H1 (cell line): ENCODE measurements around the gene DENND1A. TPM values are rescaled to one million over a fixed set of nuclear protein-coding genes. Genes with fewer than 3 reads are reported as not detected.

Experiments used
- CTCF ChIA-PET: fragments of 300-600 bp; sonication (Branson Sonifier 250); formaldehyde crosslinking; loops from one replicate; lab custom pipeline; 2021; ENCODE audit not compliant: partially characterized antibody; lab: Charles Lee
- POLR2A ChIA-PET: fragments of 300-600 bp; sonication (Branson Sonifier 250); formaldehyde crosslinking; loops from one replicate; lab custom pipeline; 2021; ENCODE audit warnings: inconsistent platforms; ENCODE audit not compliant: partially characterized antibody; lab: Charles Lee
- DNase-seq, 2 experiments: peaks; one replicate each; pipeline versions ENCODE4 v3.0.0 to v3.0.0-alpha.2; 2010 to 2022; ENCODE audit warnings: low spot score in 2 of 2, low read depth in 1 of 2, mixed read lengths in 1 of 2
- FAIRE-seq: peaks from 2 replicates; lab custom pipeline; 2011; peaks lifted over from hg19 to GRCh38; lab: Jason Lieb, UNC
- H2AFZ ChIP-seq: 2 replicates; pipeline ENCODE4 v1.8.1; 2012; ENCODE audit warnings: low read length, inconsistent platforms
- H2AK5ac ChIP-seq: 2 replicates; pipeline ENCODE4 v1.6.1; 2013; ENCODE audit warnings: low read depth, low read length
- H2BK120ac ChIP-seq: replicated peaks from 2 replicates; pipeline ENCODE3; 2013; ENCODE audit warnings: low read depth, low read length, inconsistent platforms
- H2BK12ac ChIP-seq: 2 replicates; pipeline ENCODE4 v1.6.1; 2013; ENCODE audit warnings: low read depth, low read length
- H2BK15ac ChIP-seq: 2 replicates; pipeline ENCODE4 v1.6.1; 2013; ENCODE audit warnings: low read length
- H2BK20ac ChIP-seq: 2 replicates; pipeline ENCODE4 v1.6.1; 2013; ENCODE audit warnings: low read length
- H2BK5ac ChIP-seq: 2 replicates; pipeline ENCODE4 v1.6.1; 2013; ENCODE audit warnings: low read depth, low read length
- H3K14ac ChIP-seq: 2 replicates; pipeline ENCODE4 v1.6.1; 2013; ENCODE audit warnings: inconsistent platforms; ENCODE audit not compliant: insufficient read length
- H3K18ac ChIP-seq: 2 replicates; pipeline ENCODE4 v1.6.1; 2013; ENCODE audit warnings: low read length; ENCODE audit errors: extremely low read depth
- H3K23ac ChIP-seq: 2 replicates; pipeline ENCODE4 v1.6.1; 2013; ENCODE audit warnings: inconsistent platforms; ENCODE audit not compliant: insufficient read length
- H3K23me2 ChIP-seq: 2 replicates; pipeline ENCODE4 v1.6.1; 2013; ENCODE audit warnings: low read depth, low read length
- H3K27ac ChIP-seq: 2 replicates; pipeline ENCODE4 v1.6.1; 2011; ENCODE audit warnings: low read depth, low read length, inconsistent platforms
- H3K27me3 ChIP-seq, 4 experiments: replicated peaks in 1 of 4; 1 replicate in 1 of 4; 2 replicates in 3 of 4; pipeline versions ENCODE4 v1.6.1 to v1.8.1; 2011 to 2013; ENCODE audit warnings: low read length in 3 of 4, mild to moderate bottlenecking in 3 of 4, inconsistent platforms in 2 of 4, mixed read lengths in 2 of 4, moderate library complexity in 1 of 4; ENCODE audit not compliant: control insufficient read depth in 3 of 4, insufficient read depth in 3 of 4; ENCODE audit errors: extremely low read depth in 1 of 4
- H3K36me3 ChIP-seq, 4 experiments: 2 replicates each; pipeline versions ENCODE4 v1.6.1 to v1.8.1; 2011 to 2013; ENCODE audit warnings: mild to moderate bottlenecking in 4 of 4, low read length in 3 of 4, moderate library complexity in 2 of 4, control low read depth in 1 of 4, inconsistent platforms in 1 of 4; ENCODE audit not compliant: insufficient read depth in 4 of 4, control insufficient read depth in 2 of 4
- H3K4ac ChIP-seq: replicated peaks from 2 replicates; pipeline ENCODE3; 2013; ENCODE audit warnings: low read length, low read depth, mixed read lengths, inconsistent platforms; ENCODE audit not compliant: insufficient read length
- H3K4me1 ChIP-seq, 4 experiments: replicated peaks in 1 of 4; 1 replicate in 1 of 4; 2 replicates in 3 of 4; pipeline versions ENCODE4 v1.6.1 to v1.8.1; 2011 to 2013; ENCODE audit warnings: low read length in 3 of 4, inconsistent platforms in 2 of 4, mixed read lengths in 1 of 4; ENCODE audit not compliant: insufficient read depth in 4 of 4, control insufficient read depth in 3 of 4
- H3K4me2 ChIP-seq, 2 experiments: 2 replicates each; pipeline versions ENCODE4 v1.6.1 to v1.8.1; 2011 to 2013; ENCODE audit warnings: low read depth in 2 of 2, low read length in 2 of 2, control low read depth in 1 of 2, inconsistent platforms in 1 of 2, mild to moderate bottlenecking in 1 of 2; ENCODE audit not compliant: insufficient read depth in 1 of 2
- H3K4me3 ChIP-seq, 4 experiments: fragments of 200-600, 300-600 bp in 1 of 4; sonication (generic), shearing (Covaris generic), sonication (Bioruptor Twin) in 1 of 4; 2 replicates each; pipeline versions ENCODE4 v1.5.1 to v1.8.1; 2011 to 2016; ENCODE audit warnings: low read length in 4 of 4, low read depth in 3 of 4, control low read depth in 2 of 4, inconsistent platforms in 2 of 4, mild to moderate bottlenecking in 2 of 4, mixed read lengths in 1 of 4, moderate library complexity in 1 of 4; ENCODE audit not compliant: insufficient read depth in 2 of 4; ENCODE audit errors: extremely low read depth in 1 of 4
- H3K56ac ChIP-seq: replicated peaks from 2 replicates; pipeline ENCODE3; 2013; ENCODE audit warnings: low read depth, mild to moderate bottlenecking, mixed read lengths, low read length, inconsistent platforms; ENCODE audit not compliant: insufficient read length
- H3K79me1 ChIP-seq: 2 replicates; pipeline ENCODE4 v1.6.1; 2013; ENCODE audit warnings: low read depth, low read length, control low read depth
- H3K79me2 ChIP-seq, 2 experiments: 2 replicates each; pipeline versions ENCODE4 v1.6.1 to v1.8.1; 2012 to 2013; ENCODE audit warnings: low read length in 2 of 2, mild to moderate bottlenecking in 2 of 2, inconsistent platforms in 1 of 2; ENCODE audit not compliant: insufficient read depth in 2 of 2, control insufficient read depth in 1 of 2
- H3K9ac ChIP-seq, 4 experiments: replicated peaks in 1 of 4; 1 replicate in 1 of 4; 2 replicates in 3 of 4; pipeline versions ENCODE4 v1.6.1 to v1.8.1; 2011 to 2013; ENCODE audit warnings: low read depth in 3 of 4, low read length in 3 of 4, control low read depth in 2 of 4, mild to moderate bottlenecking in 2 of 4, moderate library complexity in 2 of 4, inconsistent platforms in 1 of 4; ENCODE audit errors: extremely low read depth in 1 of 4
- H3K9me3 ChIP-seq, 2 experiments: 2 replicates each; pipeline versions ENCODE4 v1.6.1 to v1.8.1; 2012 to 2013; ENCODE audit warnings: mild to moderate bottlenecking in 2 of 2, moderate library complexity in 2 of 2, control low read depth in 1 of 2, inconsistent platforms in 1 of 2, low read depth in 1 of 2, low read length in 1 of 2, mixed read lengths in 1 of 2; ENCODE audit not compliant: insufficient read depth in 2 of 2
- H4K20me1 ChIP-seq, 2 experiments: replicated peaks in 1 of 2; 2 replicates each; pipeline versions ENCODE3 to v1.8.1; 2011 to 2013; ENCODE audit warnings: inconsistent platforms in 2 of 2, low read length in 2 of 2, mild to moderate bottlenecking in 1 of 2; ENCODE audit not compliant: insufficient read depth in 2 of 2, control insufficient read depth in 1 of 2
- H4K5ac ChIP-seq: 2 replicates; pipeline ENCODE4 v1.6.1; 2013; ENCODE audit warnings: low read length, low read depth, mixed read lengths, inconsistent platforms; ENCODE audit not compliant: insufficient read length
- H4K8ac ChIP-seq: 2 replicates; pipeline ENCODE4 v1.8.0; 2013; ENCODE audit warnings: mild to moderate bottlenecking, moderate library complexity, low read length, inconsistent platforms; ENCODE audit not compliant: insufficient read depth; ENCODE audit errors: extremely low read depth
- H4K91ac ChIP-seq: replicated peaks from 2 replicates; pipeline ENCODE3; 2013; ENCODE audit warnings: low read length, mixed read lengths, inconsistent platforms; ENCODE audit not compliant: insufficient read length
- CREB1 ChIP-seq: IDR thresholded peaks from 2 replicates; pipeline ENCODE4 v1.6.1; 2012; ENCODE audit warnings: inconsistent platforms
- WGBS, 2 experiments: shearing (Covaris generic) in 1 of 2; methylation state at CpG; one replicate each; pipeline versions ENCODE4 v1.1.6 to v1.1.7; 2013 to 2015; ENCODE audit warnings: low lambda C conversion rate in 2 of 2, mixed read lengths in 2 of 2, inconsistent platforms in 1 of 2, low coverage in 1 of 2, missing lambda C conversion rate in 1 of 2; ENCODE audit not compliant: insufficient replicate concordance in 2 of 2, insufficient coverage in 1 of 2, insufficient read length in 1 of 2; ENCODE audit errors: extremely low coverage in 1 of 2, missing lambda C conversion rate in 1 of 2; 5-methylcytosine and 5-hydroxymethylcytosine counted together
- polyA plus RNA-seq, 7 experiments: library from polyadenylated mRNA; depleted of rRNA in 3 of 7; stranded (reverse) in 5 of 7; unstranded in 2 of 7; fragments of >200 nt in 5 of 7; fragments of 200-250 nt in 2 of 7; gene quantifications; 1 replicate in 5 of 7; 2 replicates in 1 of 7; 4 replicates in 1 of 7; pipeline versions ENCODE4 v1.2.1 to v1.2.3, GENCODE V29; 2011 to 2013; ENCODE audit warnings: missing spikeins in 2 of 7, mixed read lengths in 2 of 7
- total RNA-seq: library from RNA; stranded (reverse); fragmentation: NEBNext Ultra II Directional; extraction: Animal tissue kit (Norgen Biotek cat#: 25700); gene quantifications from 2 replicates; pipeline ENCODE4 v1.2.1, GENCODE V29; 2021
- TF ChIP-seq, protein P1 (sequence below): IDR thresholded peaks from 2 replicates; pipeline ENCODE4 v1.6.1; 2012; ENCODE audit warnings: low read length, inconsistent platforms

DENND1A gene
- total and polyA plus RNA-seq, 2 of the 8 experiments (the other 6 are each of a cell fraction or from before 2014, with no cell fraction given), result 24.1 to 26.4 TPM

DNA sequence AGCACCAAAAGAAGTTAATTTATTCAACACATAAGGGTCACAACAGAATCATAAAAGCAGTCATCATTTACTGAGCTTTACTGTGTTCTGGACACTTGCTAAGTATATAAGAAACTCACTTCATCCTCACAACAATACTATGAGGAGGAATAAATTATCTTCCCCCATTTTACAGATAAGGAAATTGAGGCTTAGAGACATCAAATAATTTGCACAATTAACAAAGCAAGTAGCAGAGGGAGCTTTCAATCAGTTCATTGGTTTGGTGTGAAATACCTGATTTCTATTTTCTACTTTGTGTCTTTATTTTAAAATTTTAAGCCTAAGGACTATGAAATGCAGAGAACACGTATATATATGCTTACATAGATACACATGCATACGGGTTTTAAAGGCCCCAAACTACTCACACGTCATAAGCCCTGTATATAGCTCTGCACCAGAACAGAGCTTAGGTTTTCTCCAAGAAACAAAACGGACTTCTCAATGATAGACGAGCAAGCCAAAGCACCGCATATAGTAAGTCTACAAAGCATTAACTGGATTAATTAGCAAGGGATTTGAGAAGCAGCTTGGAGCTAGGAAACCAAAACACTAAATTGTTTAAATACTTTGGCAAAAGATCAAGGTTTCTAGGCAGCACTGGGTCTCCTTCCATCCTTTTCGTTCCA is 95.6 kb downstream of the DENND1A start:
- no peak for FAIRE-seq
- Histone ChIP-seq H2AK5ac (no peak overlapping the region), H3K79me1 (no peaks in the 10 kb centered on the region; the same call in 1 of the 2 replicates), H2AFZ (no peak overlapping the region), H4K8ac (no peak overlapping the region), H3K79me2 (peaks cover 0 to 32% of the 10 kb centered on the region in 2 experiments; a peak in 2 of 4 replicates), H3K4me3 (no peak overlapping the region), H3K36me3 (no peaks in the 10 kb centered on the region; a peak in 1 of 8 replicates), H2BK20ac (no peak overlapping the region), H3K18ac (no peak overlapping the region), H3K14ac (no peak overlapping the region), H3K4me2 (no peak overlapping the region), H2BK120ac (no peak overlapping the region), H3K56ac (no peak overlapping the region), H4K20me1 (peaks cover 0 to 1% of the 10 kb centered on the region in 2 experiments), H3K4me1 (peaks cover 9 to 12% (median 10%) of the 10 kb centered on the region in 4 experiments), H3K23me2 (no peaks in the 10 kb centered on the region), H3K4ac (no peak overlapping the region), H2BK5ac (no peak overlapping the region), H2BK12ac (no peak overlapping the region), H3K23ac (no peak overlapping the region), H3K9me3 (no peaks in the 10 kb centered on the region), H3K27ac (no peak overlapping the region), H3K27me3 (no peaks in the 10 kb centered on the region), H3K9ac (no peak overlapping the region), H4K5ac (no peak overlapping the region), H4K91ac (peak overlapping the region; percentile 39), H2BK15ac (no peak overlapping the region)
- ChIA-PET CTCF (interaction anchor here (1.1 to 1.7 kb wide), 4 partner anchors 9 to 17 kb away, joined by 3 to 6 read pairs (median 4); no protein-coding TSS in a partner anchor), POLR2A (interaction anchor here (1.2 kb wide), 1 partner anchor 108 kb away, joined by 3 read pairs; no protein-coding TSS in a partner anchor)
- DNase-seq, result no peak
- no peak for TF ChIP-seq CREB1
- TF ChIP-seq, protein P1, sequence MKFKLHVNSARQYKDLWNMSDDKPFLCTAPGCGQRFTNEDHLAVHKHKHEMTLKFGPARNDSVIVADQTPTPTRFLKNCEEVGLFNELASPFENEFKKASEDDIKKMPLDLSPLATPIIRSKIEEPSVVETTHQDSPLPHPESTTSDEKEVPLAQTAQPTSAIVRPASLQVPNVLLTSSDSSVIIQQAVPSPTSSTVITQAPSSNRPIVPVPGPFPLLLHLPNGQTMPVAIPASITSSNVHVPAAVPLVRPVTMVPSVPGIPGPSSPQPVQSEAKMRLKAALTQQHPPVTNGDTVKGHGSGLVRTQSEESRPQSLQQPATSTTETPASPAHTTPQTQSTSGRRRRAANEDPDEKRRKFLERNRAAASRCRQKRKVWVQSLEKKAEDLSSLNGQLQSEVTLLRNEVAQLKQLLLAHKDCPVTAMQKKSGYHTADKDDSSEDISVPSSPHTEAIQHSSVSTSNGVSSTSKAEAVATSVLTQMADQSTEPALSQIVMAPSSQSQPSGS, result no peak
- WGBS, 2 experiments, result 77% methylated on average over 7 of the region's 7 CpGs; no CpG with 5 or more reads in 1 of the 2 experiments
